Endothelial cell of umbilical vein (primary cell): ENCODE measurements around the gene APCDD1. TPM values are rescaled to one million over a fixed set of nuclear protein-coding genes. Genes with fewer than 3 reads are reported as not detected.

Source experiments
- BruUV-seq: library from RNA; stranded (reverse); fragments of 400-500 nt; replicated peaks from 2 replicates; lab custom pipeline; 2021; lab: Mats Ljungman, UMichigan
- CTCF ChIA-PET: fragments of 300-600, 350-600 bp; sonication (Branson Sonifier 250); formaldehyde crosslinking; loops from one replicate; lab custom pipeline; 2021; ENCODE audit warnings: antibody characterized with exemption, inconsistent platforms; lab: Charles Lee
- POLR2A ChIA-PET: fragments of 300-600, 350-600 bp; sonication (Branson Sonifier 250); formaldehyde crosslinking; loops from one replicate; lab custom pipeline; 2021; ENCODE audit warnings: antibody characterized with exemption, inconsistent platforms; lab: Charles Lee
- DNase-seq: peaks from one replicate; pipeline ENCODE4 v3.0.0-alpha.2; 2011; ENCODE audit warnings: low read depth, low spot score
- FAIRE-seq: peaks from 2 replicates; lab custom pipeline; 2011; peaks lifted over from hg19 to GRCh38; lab: Jason Lieb, UNC
- H2AFZ ChIP-seq: 2 replicates; pipeline ENCODE4 v1.6.0; 2012; ENCODE audit warnings: low read depth, low read length, control low read depth, inconsistent platforms
- H3K27ac ChIP-seq: 2 replicates; pipeline ENCODE4 v1.5.1; 2011; ENCODE audit warnings: low read depth, mild to moderate bottlenecking, control low read depth, low read length, moderate library complexity; ENCODE audit not compliant: insufficient read depth
- H3K27me3 ChIP-seq, 2 experiments: 2 replicates each; pipeline versions ENCODE4 v1.6.0 to v1.6.1; 2011; ENCODE audit warnings: low read length in 2 of 2, mixed read lengths in 1 of 2; ENCODE audit not compliant: control insufficient read depth in 2 of 2, insufficient read depth in 2 of 2
- H3K36me3 ChIP-seq, 2 experiments: 2 replicates in 1 of 2; 3 replicates in 1 of 2; pipeline ENCODE4 v1.5.1; 2011; ENCODE audit warnings: low read length in 2 of 2, mild to moderate bottlenecking in 1 of 2, moderate library complexity in 1 of 2; ENCODE audit not compliant: control insufficient read depth in 2 of 2, insufficient read depth in 2 of 2; ENCODE audit errors: extremely low read depth in 1 of 2
- H3K4me1 ChIP-seq: 3 replicates; pipeline ENCODE4 v1.5.1; 2011; ENCODE audit warnings: mild to moderate bottlenecking, low read length; ENCODE audit not compliant: control insufficient read depth, insufficient read depth; ENCODE audit errors: extremely low read depth
- H3K4me2 ChIP-seq: 2 replicates; pipeline ENCODE4 v1.6.1; 2011; ENCODE audit warnings: low read length, control low read depth, mixed read lengths; ENCODE audit not compliant: insufficient read depth
- H3K4me3 ChIP-seq, 3 experiments: fragments of 200-600 bp in 1 of 3; sonication (generic), shearing (Covaris generic) in 1 of 3; replicated peaks in 1 of 3; 2 replicates each; pipeline ENCODE4 v1.5.1; 2011 to 2016; ENCODE audit warnings: control low read depth in 3 of 3, low read length in 3 of 3, mild to moderate bottlenecking in 2 of 3, inconsistent platforms in 1 of 3, low read depth in 1 of 3, moderate library complexity in 1 of 3; ENCODE audit not compliant: insufficient read depth in 1 of 3
- H3K79me2 ChIP-seq: 2 replicates; pipeline ENCODE4 v1.6.0; 2012; ENCODE audit warnings: low read length, inconsistent platforms; ENCODE audit not compliant: control insufficient read depth, insufficient read depth
- H3K9ac ChIP-seq: replicated peaks from 2 replicates; pipeline ENCODE3; 2011; ENCODE audit warnings: low read length, control low read depth; ENCODE audit not compliant: insufficient read depth; ENCODE audit errors: extremely low read depth
- H3K9me1 ChIP-seq: replicated peaks from 3 replicates; pipeline ENCODE4 v1.6.0; 2011; ENCODE audit warnings: mild to moderate bottlenecking, low read length; ENCODE audit not compliant: control insufficient read depth, insufficient read depth; ENCODE audit errors: extremely low read depth
- H3K9me3 ChIP-seq: replicated peaks from 2 replicates; pipeline ENCODE4 v1.5.1; 2012; ENCODE audit warnings: low read length, inconsistent platforms; ENCODE audit not compliant: control insufficient read depth, insufficient read depth
- H4K20me1 ChIP-seq: replicated peaks from 2 replicates; pipeline ENCODE3; 2011; ENCODE audit warnings: mild to moderate bottlenecking, low read length; ENCODE audit not compliant: control insufficient read depth, insufficient read depth; ENCODE audit errors: extremely low read depth
- CTCF ChIP-seq, 2 donors: IDR thresholded peaks; 1 replicate in 1 of 2; 2 replicates in 1 of 2; pipeline ENCODE4 v1.5.1; 2011; ENCODE audit warnings: low read length in 2 of 2, mild to moderate bottlenecking in 2 of 2, moderate library complexity in 2 of 2, control low read depth in 1 of 2, inconsistent platforms in 1 of 2, low read depth in 1 of 2; ENCODE audit not compliant: insufficient read depth in 1 of 2; ENCODE audit errors: extremely low read depth in 1 of 2
- EZH2 ChIP-seq: IDR thresholded peaks from 2 replicates; pipeline ENCODE4 v1.6.1; 2012; ENCODE audit warnings: borderline replicate concordance, low read depth, mild to moderate bottlenecking, moderate library complexity, low read length, inconsistent platforms; ENCODE audit not compliant: severe bottlenecking
- FOS ChIP-seq: IDR thresholded peaks from 2 replicates; pipeline ENCODE4 v1.6.1; 2011; ENCODE audit warnings: mild to moderate bottlenecking, low read length, moderate library complexity, borderline replicate concordance; ENCODE audit not compliant: insufficient read depth
- GATA2 ChIP-seq: IDR thresholded peaks from 2 replicates; pipeline ENCODE4 v1.7.0; 2011; ENCODE audit warnings: low read depth, mild to moderate bottlenecking, moderate library complexity, mixed read lengths, low read length; ENCODE audit not compliant: insufficient read length, insufficient read depth
- JUN ChIP-seq: IDR thresholded peaks from 2 replicates; pipeline ENCODE4 v1.6.1; 2011; ENCODE audit warnings: borderline replicate concordance, low read depth; ENCODE audit not compliant: insufficient read length, insufficient read depth
- MAX ChIP-seq: IDR thresholded peaks from 2 replicates; pipeline ENCODE4 v1.6.1; 2011; ENCODE audit not compliant: insufficient read depth, insufficient read length
- MYC ChIP-seq: IDR thresholded peaks from one replicate; pipeline ENCODE4 v1.6.1; 2011; ENCODE audit warnings: mild to moderate bottlenecking, low read depth, low read length
- POLR2A ChIP-seq: IDR thresholded peaks from 2 replicates; pipeline ENCODE4 v1.6.1; 2012; ENCODE audit warnings: low read depth, mild to moderate bottlenecking, control low read depth, low read length
- POLR2AphosphoS5 ChIP-seq: IDR thresholded peaks from 2 replicates; pipeline ENCODE4 v1.6.1; 2012; ENCODE audit warnings: low read depth, mild to moderate bottlenecking, control low read depth, low read length, moderate library complexity; ENCODE audit not compliant: insufficient read depth
- dilution Hi-C: fragments of 300-500 bp; cut with MboI; formaldehyde crosslinking; loops from one replicate; pipeline ENCODE4 v1.15.0; 2019; ENCODE audit warnings: low sequenced_read_pairs; ENCODE audit not compliant: extremely low pct_ligation_motif_present
- intact Hi-C: fragments of 100-400 bp; cut with micrococcal nuclease; formaldehyde crosslinking; loops from one replicate; pipeline ENCODE4 v1.10.0; 2022
- polyA plus RNA-seq, 4 experiments: library from polyadenylated mRNA; depleted of rRNA in 3 of 4; stranded (reverse) in 3 of 4; unstranded in 1 of 4; fragments of >200 nt; gene quantifications; 2 replicates each; pipeline versions ENCODE4 v1.2.1 to v1.2.3, GENCODE V29; 2011 to 2012; ENCODE audit warnings: missing spikeins in 1 of 4
- total RNA-seq: library from RNA; stranded (reverse); gene quantifications from 2 replicates; pipeline ENCODE4 v1.2.3, GENCODE V29; 2021

Gene APCDD1
- total and polyA plus RNA-seq, 2 donors (not counting 3 experiments of a cell fraction or from before 2014, with no cell fraction given) = 0.95 to 1.4 TPM

- H3K27me3 ChIP-seq = peaks cover 1 to 8% of the 10 kb centered on the region in 2 experiments
- TF ChIP-seq MYC (no peak), FOS (no peak), CTCF (IDR thresholded peaks at IDR 0.05; ENCODE audit: extremely low read depth in 1 of 2, insufficient read depth in 1 of 2, low read depth in 1 of 2, low read length in 2 of 2) (no peak), EZH2 (no peak), JUN (no peak), POLR2A (no peak), POLR2AphosphoS5 (no peak), GATA2 (no peak), MAX (no peak)
- no peaks in the 10 kb centered on the region for H3K4me1 ChIP-seq
- ChIA-PET CTCF (interaction anchor here (1.2 to 1.5 kb wide), 2 partner anchors 16 to 401 kb away, joined by 3 to 4 read pairs; no protein-coding TSS in a partner anchor), POLR2A (no interaction called here)
- H4K20me1 ChIP-seq = no peaks in the 10 kb centered on the region
- no peak overlapping the region for H3K27ac ChIP-seq
- H3K4me2 ChIP-seq = no peak overlapping the region
- H3K9me3 ChIP-seq = no peaks in the 10 kb centered on the region
- H3K9ac ChIP-seq = no peak overlapping the region
- no peak overlapping the region for H3K4me3 ChIP-seq
- DNase-seq (no peak), FAIRE-seq (no peak)
- no peak overlapping the region for H2AFZ ChIP-seq
- intact Hi-C loops (no loop called here), dilution Hi-C loops (no loop called here)
- BruUV-seq = no TSS peak
- no peaks in the 10 kb centered on the region for H3K79me2 ChIP-seq
- no peaks in the 10 kb centered on the region for H3K36me3 ChIP-seq
- H3K9me1 ChIP-seq = no peaks in the 10 kb centered on the region
These were observed 13.0 kb upstream of the APCDD1 start for GRCh38 chr18:10441472-10441871.
